GM19240 (cell line): Measurements from ENCODE around the gene F11.
"Not testable (repeated sequence)": the region's sequence is repeated elsewhere in the genome, so short reads cannot be mapped to it uniquely, and the experiment has no call there.

ENCODE experiments used
- DNase-seq: peaks from one replicate; pipeline ENCODE4 v3.0.0; 2011; ENCODE audit warnings: low spot score; ENCODE audit not compliant: insufficient read length

F11 gene

GRCh38 chr4:186298031-186298647 lies 32.1 kb downstream of the F11 start:
- no peak for DNase-seq

GRCh38 chr4:186299291-186299690 lies 33.3 kb downstream of the F11 start:
- DNase-seq, result no peak

- no peak for DNase-seq
These were observed 34.8 kb downstream of the F11 start for GRCh38 chr4:186300659-186301390.

GRCh38 chr4:186304216-186304615 lies 38.2 kb downstream of the F11 start:
- DNase-seq, result no peak

- DNase-seq, result no peak
These were observed 39.0 kb downstream of the F11 start for GRCh38 chr4:186304866-186305505.

GRCh38 chr4:186307497-186307896 lies 41.5 kb downstream of the F11 start:
- DNase-seq, result no peak

GRCh38 chr4:186307916-186308315 lies 41.9 kb downstream of the F11 start:
- DNase-seq, result no peak

GRCh38 chr4:186318481-186318880 lies 52.5 kb downstream of the F11 start:
- no peak for DNase-seq

GRCh38 chr4:186324660-186325059 lies 58.7 kb downstream of the F11 start:
- DNase-seq, result not testable (repeated sequence)

GRCh38 chr4:186326391-186326790 lies 60.4 kb downstream of the F11 start:
- no peak for DNase-seq

GRCh38 chr4:186329372-186329771 lies 63.4 kb downstream of the F11 start:
- DNase-seq, result no peak

GRCh38 chr4:186330368-186330767 lies 64.4 kb downstream of the F11 start:
- no peak for DNase-seq

GRCh38 chr4:186335793-186336192 lies 69.8 kb downstream of the F11 start:
- no peak for DNase-seq
